ENCODE measurements around the gene FERMT3. TPM values are rescaled to one million over a fixed set of nuclear protein-coding genes. Genes with fewer than 3 reads are reported as not detected.

The FERMT3 gene
- total RNA-seq, 1 donor: 7.0 TPM

DNA sequence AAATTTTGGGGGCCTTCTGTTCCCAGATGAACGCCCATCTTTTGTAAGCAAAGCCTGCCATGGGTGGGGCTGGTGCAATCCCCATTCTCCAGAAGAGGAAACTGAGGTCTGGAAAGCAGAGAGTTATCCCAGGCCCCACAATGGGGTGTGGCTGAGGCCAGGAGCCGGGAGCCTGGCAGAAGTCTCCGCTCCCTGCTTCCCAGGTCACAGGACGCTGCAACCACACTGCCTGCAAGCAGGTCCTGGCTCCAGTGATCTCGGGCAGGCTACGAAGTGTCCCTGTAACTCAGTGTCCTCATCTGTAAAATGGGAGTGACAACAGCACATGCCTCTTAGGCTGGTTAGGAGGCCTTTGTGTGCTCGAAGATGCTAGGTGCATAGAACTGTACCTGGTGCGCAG, 46.5 kb downstream of the FERMT3 start:
- DNase-seq (ENCODE audit: low read depth): no peak
- peak overlapping the region; percentile 82 for H3K4me3 ChIP-seq (ENCODE audit: low read depth, low read length)
- TF ChIP-seq, protein P1, sequence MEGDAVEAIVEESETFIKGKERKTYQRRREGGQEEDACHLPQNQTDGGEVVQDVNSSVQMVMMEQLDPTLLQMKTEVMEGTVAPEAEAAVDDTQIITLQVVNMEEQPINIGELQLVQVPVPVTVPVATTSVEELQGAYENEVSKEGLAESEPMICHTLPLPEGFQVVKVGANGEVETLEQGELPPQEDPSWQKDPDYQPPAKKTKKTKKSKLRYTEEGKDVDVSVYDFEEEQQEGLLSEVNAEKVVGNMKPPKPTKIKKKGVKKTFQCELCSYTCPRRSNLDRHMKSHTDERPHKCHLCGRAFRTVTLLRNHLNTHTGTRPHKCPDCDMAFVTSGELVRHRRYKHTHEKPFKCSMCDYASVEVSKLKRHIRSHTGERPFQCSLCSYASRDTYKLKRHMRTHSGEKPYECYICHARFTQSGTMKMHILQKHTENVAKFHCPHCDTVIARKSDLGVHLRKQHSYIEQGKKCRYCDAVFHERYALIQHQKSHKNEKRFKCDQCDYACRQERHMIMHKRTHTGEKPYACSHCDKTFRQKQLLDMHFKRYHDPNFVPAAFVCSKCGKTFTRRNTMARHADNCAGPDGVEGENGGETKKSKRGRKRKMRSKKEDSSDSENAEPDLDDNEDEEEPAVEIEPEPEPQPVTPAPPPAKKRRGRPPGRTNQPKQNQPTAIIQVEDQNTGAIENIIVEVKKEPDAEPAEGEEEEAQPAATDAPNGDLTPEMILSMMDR (IDR thresholded peaks at IDR 0.05; ENCODE audit: insufficient read depth, low read length): no peak

DNA sequence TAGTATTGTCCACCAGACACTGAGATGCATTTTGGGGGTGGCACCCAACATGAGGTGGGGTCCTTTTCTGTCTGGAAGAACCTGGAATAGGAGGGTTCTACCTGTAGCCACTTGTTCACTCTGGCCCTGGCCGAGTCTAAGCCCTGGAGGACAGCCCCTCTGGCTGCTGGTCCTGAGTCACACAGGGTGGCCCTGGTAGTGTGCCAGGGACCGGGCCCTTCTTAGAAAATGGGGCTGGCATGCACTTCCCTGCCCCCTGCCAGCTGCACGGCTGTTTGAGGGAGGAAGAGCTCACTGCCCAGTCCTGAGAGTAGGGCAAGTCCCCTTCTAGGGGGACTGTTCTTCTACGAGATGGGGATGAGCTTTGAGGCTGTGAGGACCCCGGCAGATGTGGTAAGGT, 47.0 kb downstream of the FERMT3 start:
- no peak for DNase-seq (ENCODE audit: low read depth)

GRCh38 chr11:64254326-64254725, 47.8 kb downstream of the FERMT3 start:
- TF ChIP-seq, protein P1 (IDR thresholded peaks at IDR 0.05; ENCODE audit: insufficient read depth, low read length): no peak

More for the DNA sequence above, 47.0 kb downstream of the FERMT3 start:
- TF ChIP-seq, protein P1 (IDR thresholded peaks at IDR 0.05; ENCODE audit: insufficient read depth, low read length): no peak
- peak overlapping the region; percentile 82 for H3K4me3 ChIP-seq (ENCODE audit: low read depth, low read length)

DNA sequence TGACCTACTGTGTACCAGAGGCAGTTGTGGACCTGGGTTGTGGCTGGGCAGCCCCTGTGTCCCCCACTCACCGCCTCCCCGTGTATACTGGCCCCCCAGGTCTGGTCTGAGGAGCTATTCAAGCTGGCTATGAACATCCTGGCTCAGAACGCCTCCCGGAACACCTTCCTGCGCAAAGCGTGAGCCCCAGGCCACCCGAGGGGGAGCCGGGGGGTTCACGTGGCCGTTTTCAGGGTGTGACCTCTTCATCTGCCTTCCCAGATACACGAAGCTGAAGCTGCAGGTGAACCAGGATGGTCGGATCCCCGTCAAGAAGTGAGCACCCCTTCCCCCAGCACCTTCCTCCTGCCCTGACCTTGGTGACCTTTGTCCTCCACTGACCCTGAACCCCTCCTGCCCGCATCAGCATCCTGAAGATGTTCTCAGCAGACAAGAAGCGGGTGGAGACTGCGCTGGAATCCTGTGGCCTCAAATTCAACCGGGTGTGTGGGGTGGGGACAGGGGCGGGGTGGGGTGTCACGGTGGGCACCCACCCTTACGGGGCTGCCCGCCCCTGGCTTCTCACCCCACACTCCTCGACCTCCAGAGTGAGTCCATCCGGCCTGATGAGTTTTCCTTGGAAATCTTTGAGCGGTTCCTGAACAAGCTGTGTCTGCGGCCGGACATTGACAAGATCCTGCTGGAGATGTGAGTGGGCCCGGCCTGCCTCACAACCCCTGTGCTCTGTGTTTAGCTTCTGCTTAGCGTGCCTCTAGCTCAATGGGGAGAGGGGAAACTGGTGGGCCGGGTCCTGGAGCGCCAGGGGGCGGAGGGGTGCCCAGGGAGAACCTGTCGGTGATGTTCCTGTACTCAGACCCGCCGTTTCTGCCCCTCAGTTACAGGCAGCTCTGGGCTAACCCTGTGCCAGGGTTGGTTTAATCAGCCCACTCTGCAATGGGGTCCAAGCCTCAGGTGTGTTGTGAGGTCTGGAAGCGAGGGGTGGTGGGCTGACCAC, 48.9 kb downstream of the FERMT3 start:
- TF ChIP-seq, protein P1 (IDR thresholded peaks at IDR 0.05; ENCODE audit: insufficient read depth, low read length): no peak
- no peak for DNase-seq (ENCODE audit: low read depth)
- H3K4me3 ChIP-seq (ENCODE audit: low read depth, low read length): no peak overlapping the region

More at GRCh38 chr11:64254326-64254725, 47.8 kb downstream of the FERMT3 start:
- H3K4me3 ChIP-seq (ENCODE audit: low read depth, low read length): no peak overlapping the region
- no peak for DNase-seq (ENCODE audit: low read depth)

DNA sequence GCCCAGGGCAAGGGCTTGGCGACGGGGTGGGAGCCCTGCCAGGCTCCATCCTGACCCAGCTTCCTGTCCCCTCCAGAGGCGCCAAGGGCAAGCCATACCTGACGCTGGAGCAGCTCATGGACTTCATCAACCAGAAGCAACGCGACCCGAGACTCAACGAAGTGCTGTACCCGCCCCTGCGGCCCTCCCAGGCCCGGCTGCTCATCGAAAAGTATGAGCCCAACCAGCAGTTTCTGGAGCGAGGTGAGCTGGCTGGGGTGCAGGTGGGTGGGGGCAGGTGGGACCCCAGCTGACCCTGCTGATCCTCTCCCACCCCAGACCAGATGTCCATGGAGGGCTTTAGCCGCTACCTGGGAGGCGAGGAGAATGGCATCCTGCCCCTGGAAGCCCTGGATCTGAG, 49.8 kb downstream of the FERMT3 start:
- no peak for DNase-seq (ENCODE audit: low read depth)
- TF ChIP-seq, protein P1 (IDR thresholded peaks at IDR 0.05; ENCODE audit: insufficient read depth, low read length): no peak
- no peak overlapping the region for H3K4me3 ChIP-seq (ENCODE audit: low read depth, low read length)

DNA sequence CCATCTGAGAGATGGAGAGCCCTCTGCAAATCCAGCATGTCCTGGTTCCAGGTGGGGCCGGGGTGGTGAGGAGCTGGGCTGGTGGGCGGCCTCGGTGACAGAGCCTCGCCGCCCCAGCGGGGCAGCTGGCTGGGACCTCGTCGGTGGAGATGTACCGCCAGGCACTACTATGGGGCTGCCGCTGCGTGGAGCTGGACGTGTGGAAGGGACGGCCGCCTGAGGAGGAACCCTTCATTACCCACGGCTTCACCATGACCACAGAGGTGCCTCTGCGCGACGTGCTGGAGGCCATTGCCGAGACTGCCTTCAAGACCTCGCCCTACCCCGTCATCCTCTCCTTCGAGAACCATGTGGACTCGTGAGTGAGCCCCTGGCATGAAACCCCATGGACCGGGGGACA, 51.8 kb downstream of the FERMT3 start:
- TF ChIP-seq, protein P1 (IDR thresholded peaks at IDR 0.05; ENCODE audit: insufficient read depth, low read length): no peak
- no peak for DNase-seq (ENCODE audit: low read depth)
- no peak overlapping the region for H3K4me3 ChIP-seq (ENCODE audit: low read depth, low read length)
